Subcutaneous adipose tissue (tissue), 4 donors: ENCODE measurements around the gene SEPTIN2. TPM values are rescaled to one million over a fixed set of nuclear protein-coding genes. Genes with fewer than 3 reads are reported as not detected.

Source experiments
- CTCF ChIP-seq: fragments of 450-650 bp; IDR thresholded peaks from one replicate; pipeline ENCODE4 v1.5.1; 2016; ENCODE audit warnings: low read depth, mild to moderate bottlenecking, control low read depth, antibody characterized with exemption, moderate library complexity
- total RNA-seq, 4 donors: library from RNA; depleted of rRNA; stranded (reverse); fragments of >200 nt; gene quantifications; one replicate each; pipeline ENCODE4 v1.1.0, GENCODE V29; 2016

SEPTIN2 gene
- total RNA-seq, 4 donors from 2014 or later: 299 to 428 (median 363) TPM

DNA sequence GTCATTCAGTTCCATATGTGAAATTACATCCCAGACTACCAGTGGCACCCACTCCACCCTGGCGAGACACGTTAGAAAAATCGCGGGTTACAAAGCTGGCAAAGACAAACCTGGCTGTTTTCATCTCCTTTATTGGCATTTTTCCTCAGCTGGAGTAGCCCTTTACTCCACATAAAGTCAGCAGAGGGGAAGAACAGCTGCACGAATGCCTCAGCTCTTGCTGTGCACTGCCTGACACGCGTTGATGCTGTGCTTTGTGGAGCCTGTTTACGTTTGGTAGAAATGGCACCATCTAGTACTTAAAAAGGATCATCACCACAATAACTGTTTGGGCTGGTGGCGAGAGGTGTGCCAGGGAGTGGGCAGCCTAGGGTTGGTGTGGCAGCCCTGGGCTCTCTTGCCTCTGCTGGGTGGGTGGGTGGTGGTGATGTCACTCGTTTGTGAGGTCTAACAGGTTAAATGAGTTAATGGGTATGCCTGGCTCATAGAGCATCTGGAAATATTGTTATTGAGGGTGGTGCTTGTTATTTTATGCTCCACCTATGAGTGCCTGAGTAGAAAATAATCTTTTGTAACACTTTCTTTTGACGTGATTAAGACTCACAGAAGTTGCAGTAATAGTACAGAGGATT lies 56.8 kb downstream of the SEPTIN2 start:
- TF ChIP-seq CTCF: no peak

- TF ChIP-seq CTCF: no peak
Observed at GRCh38 chr2:241373446-241373845, 57.7 kb downstream of the SEPTIN2 start.

- TF ChIP-seq CTCF: no peak
Observed at GRCh38 chr2:241375300-241375699, 59.6 kb downstream of the SEPTIN2 start.

GRCh38 chr2:241376808-241377207 lies 61.1 kb downstream of the SEPTIN2 start:
- TF ChIP-seq CTCF: no peak

- TF ChIP-seq CTCF: no peak
Observed at GRCh38 chr2:241378816-241379215, 63.1 kb downstream of the SEPTIN2 start.

DNA sequence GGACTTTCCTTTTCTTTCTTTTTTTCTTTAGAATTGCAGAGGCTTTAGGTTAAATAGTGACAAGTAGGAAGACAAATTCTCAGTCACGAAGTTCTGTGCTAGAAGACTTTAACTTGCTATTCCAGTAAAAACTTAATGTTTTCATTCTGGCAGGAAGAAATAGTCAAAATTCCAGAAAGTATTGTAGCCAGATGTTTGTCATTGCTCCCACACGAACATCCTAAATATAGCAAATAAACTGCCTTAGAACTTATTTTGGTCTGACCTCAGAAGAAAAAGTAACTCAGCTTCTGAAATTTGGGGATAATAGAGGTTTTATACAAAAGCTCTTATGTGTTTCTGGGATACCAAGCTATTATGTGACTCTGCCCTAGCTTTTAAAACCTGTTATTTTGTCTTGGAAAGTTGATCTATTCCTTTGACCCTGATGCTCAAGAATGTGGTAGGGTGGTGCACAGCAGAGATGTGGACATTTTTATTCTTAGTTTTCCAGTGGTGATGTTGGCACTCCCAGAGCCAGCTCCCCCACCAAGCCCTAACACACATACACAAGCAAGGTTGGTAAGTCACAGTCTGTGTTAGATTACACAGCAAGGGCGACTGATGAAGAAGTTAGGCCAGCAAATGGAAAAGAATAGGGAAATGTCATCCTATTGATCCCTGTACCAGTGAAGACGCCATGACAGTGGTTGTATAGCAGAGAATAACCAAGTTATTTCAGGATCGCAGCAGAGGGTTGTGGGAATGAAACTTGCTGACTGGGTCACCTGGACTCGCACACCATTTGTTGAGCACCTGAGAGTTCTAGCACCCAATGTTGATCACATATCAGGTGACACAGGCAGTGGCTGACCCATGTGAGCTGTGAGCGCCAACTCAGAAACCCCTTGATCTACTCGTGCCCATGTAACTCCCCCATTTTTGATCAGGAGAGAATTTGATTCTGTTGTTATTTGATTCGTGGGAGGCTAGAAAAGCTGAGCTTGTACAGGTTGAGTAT lies 64.1 kb downstream of the SEPTIN2 start:
- TF ChIP-seq CTCF: no peak

DNA sequence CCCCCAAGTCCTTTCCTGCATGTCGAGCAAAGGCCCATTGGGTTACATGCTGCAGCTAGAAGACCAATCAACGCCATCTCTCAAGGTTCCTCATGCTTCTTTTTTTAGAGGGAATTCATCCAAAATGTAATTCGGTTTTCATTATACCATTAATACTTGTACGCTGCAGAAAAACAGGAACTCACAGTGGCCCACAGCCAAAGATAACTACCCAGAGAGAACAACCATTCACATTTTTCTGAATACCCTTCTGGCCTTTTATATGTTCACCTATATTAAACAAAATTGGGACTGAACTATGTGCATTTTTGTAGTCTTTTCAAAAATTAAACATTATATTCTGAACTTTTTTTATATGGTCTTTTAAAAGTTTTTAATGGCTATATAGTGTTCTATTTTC lies 66.1 kb downstream of the SEPTIN2 start:
- TF ChIP-seq CTCF: no peak
